CD4-positive, alpha-beta T cell (primary cell): ENCODE measurements around the gene RAB17. TPM values are rescaled to one million over a fixed set of nuclear protein-coding genes. Genes with fewer than 3 reads are reported as not detected.

ENCODE experiments used
- ATAC-seq: fragments of 200-7000 bp; cut with Tn5 transposase; one replicate; pipeline ENCODE4 v1.10.0; 2022; ENCODE audit warnings: mild to moderate bottlenecking; ENCODE audit not compliant: poor library complexity
- CTCF ChIA-PET: fragments of 350-600 bp; sonication (Branson Sonifier 250); formaldehyde crosslinking; loops from one replicate; lab custom pipeline; 2021; ENCODE audit warnings: antibody characterized with exemption, inconsistent platforms; lab: Charles Lee
- POLR2A ChIA-PET: fragments of 350-600 bp; sonication (Branson Sonifier 250); formaldehyde crosslinking; loops from one replicate; lab custom pipeline; 2021; ENCODE audit warnings: antibody characterized with exemption, inconsistent platforms; lab: Charles Lee
- DNase-seq, 14 experiments: peaks; one replicate each; pipeline ENCODE4 v3.0.0-alpha.2; 2013 to 2020; ENCODE audit warnings: mixed read lengths in 2 of 14
- H3K27ac ChIP-seq, 2 donors: one replicate each; pipeline versions ENCODE4 v1.5.1 to v1.7.0; 2013; ENCODE audit warnings: low read length in 2 of 2, low read depth in 1 of 2, mild to moderate bottlenecking in 1 of 2
- H3K27me3 ChIP-seq, 2 experiments: 1 replicate in 1 of 2; 2 replicates in 1 of 2; pipeline versions ENCODE4 v1.6.1 to v1.7.0; 2013; ENCODE audit warnings: low read length in 2 of 2, control low read depth in 1 of 2, mild to moderate bottlenecking in 1 of 2, moderate library complexity in 1 of 2; ENCODE audit not compliant: insufficient read depth in 2 of 2, control insufficient read depth in 1 of 2
- H3K36me3 ChIP-seq: one replicate; pipeline ENCODE4 v1.6.1; 2013; ENCODE audit warnings: low read length, control low read depth; ENCODE audit not compliant: insufficient read depth
- H3K4me1 ChIP-seq: one replicate; pipeline ENCODE4 v1.6.1; 2013; ENCODE audit warnings: low read length, control low read depth; ENCODE audit not compliant: insufficient read depth
- H3K4me3 ChIP-seq: one replicate; pipeline ENCODE4 v1.5.1; 2013; ENCODE audit warnings: mild to moderate bottlenecking, low read length, moderate library complexity
- H3K9me3 ChIP-seq, 2 experiments: 1 replicate in 1 of 2; 2 replicates in 1 of 2; pipeline versions ENCODE4 v1.6.1 to v1.7.0; 2013; ENCODE audit warnings: low read length in 2 of 2, mild to moderate bottlenecking in 2 of 2, control low read depth in 1 of 2, moderate library complexity in 1 of 2; ENCODE audit not compliant: control insufficient read depth in 1 of 2, insufficient read depth in 1 of 2
- H3K27ac Mint-ChIP-seq: one replicate; pipeline ENCODE4 v1.8.0; 2020; ENCODE audit warnings: mixed read lengths
- H3K27me3 Mint-ChIP-seq: one replicate; pipeline ENCODE4 v1.8.0; 2021; ENCODE audit warnings: mixed read lengths
- H3K36me3 Mint-ChIP-seq: one replicate; pipeline ENCODE4 v1.8.0; 2021; ENCODE audit warnings: low read depth, mixed read lengths
- H3K4me1 Mint-ChIP-seq: one replicate; pipeline ENCODE4 v1.8.0; 2021; ENCODE audit warnings: low read depth, mixed read lengths
- H3K4me3 Mint-ChIP-seq: one replicate; pipeline ENCODE4 v1.8.0; 2020; ENCODE audit warnings: mild to moderate bottlenecking, mixed read lengths
- H3K9me3 Mint-ChIP-seq: one replicate; pipeline ENCODE4 v1.8.0; 2020; ENCODE audit warnings: mixed read lengths
- intact Hi-C, 2 experiments: fragments of 100-400 bp; cut with DNase I in 1 of 2; cut with micrococcal nuclease in 1 of 2; formaldehyde crosslinking; loops; one replicate each; pipeline versions ENCODE4 v1.15.1 to v1.9.0; 2023 to 2025; cut with DNase I, micrococcal nuclease
- total RNA-seq, 174 experiments: library from RNA in 2 of 174; stranded (reverse) in 2 of 174; gene quantifications; one replicate each; pipeline ENCODE4 v1.2.3 and lab custom pipeline; 2021 to 2026
- TF ChIP-seq, protein P1 (sequence below): fragments of 200-600 bp; IDR thresholded peaks from one replicate; pipeline ENCODE4 v1.8.0; 2022; ENCODE audit warnings: antibody characterized with exemption, mild to moderate bottlenecking

RAB17 gene
- total RNA-seq, 2 experiments from 2014 or later, result not detected

DNA sequence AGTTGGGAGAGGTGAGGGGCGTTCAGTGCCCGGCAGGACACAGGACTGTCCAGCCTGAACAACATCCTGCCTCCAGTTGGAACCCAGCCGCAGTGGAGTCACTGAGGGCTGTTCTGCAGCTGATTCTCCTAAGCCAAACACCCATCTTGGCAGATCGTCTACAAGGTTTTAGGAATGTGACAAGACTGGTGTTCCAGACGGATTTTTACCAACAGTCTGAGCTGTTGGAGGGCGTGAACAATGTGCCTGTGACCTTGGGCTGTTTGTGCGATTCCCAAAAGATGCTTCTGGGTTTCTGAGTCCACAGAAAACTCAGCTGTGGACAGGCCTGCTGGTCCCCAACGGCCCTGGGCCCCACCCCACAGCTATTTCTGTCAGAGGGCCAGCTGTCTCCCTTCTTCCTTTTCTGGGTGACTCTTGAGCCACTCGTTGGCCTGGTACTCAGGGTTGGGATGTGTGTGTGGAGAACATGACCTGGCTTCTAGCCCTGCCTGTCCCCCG is 42.6 kb upstream of the RAB17 start:
- ChIA-PET CTCF (interaction anchor here (1.0 kb wide), 1 partner anchor 61 kb away, joined by 3 read pairs; no protein-coding TSS in a partner anchor), POLR2A (no interaction called here)
- no peak overlapping the region for H3K27ac Mint-ChIP-seq
- ATAC-seq (no peak), DNase-seq (peak in 2 of 14 experiments; percentile 0 to 20)
- H3K9me3 Mint-ChIP-seq, result peaks cover 2% of the 10 kb centered on the region
- Histone ChIP-seq H3K4me3 (no peak overlapping the region), H3K4me1 (peaks cover 10% of the 10 kb centered on the region), H3K36me3 (no peaks in the 10 kb centered on the region), H3K9me3 (peaks cover 0 to 3% of the 10 kb centered on the region in 2 experiments), H3K27me3 (peaks cover 6 to 9% of the 10 kb centered on the region in 2 experiments), H3K27ac (no peak overlapping the region)
- TF ChIP-seq, protein P1, sequence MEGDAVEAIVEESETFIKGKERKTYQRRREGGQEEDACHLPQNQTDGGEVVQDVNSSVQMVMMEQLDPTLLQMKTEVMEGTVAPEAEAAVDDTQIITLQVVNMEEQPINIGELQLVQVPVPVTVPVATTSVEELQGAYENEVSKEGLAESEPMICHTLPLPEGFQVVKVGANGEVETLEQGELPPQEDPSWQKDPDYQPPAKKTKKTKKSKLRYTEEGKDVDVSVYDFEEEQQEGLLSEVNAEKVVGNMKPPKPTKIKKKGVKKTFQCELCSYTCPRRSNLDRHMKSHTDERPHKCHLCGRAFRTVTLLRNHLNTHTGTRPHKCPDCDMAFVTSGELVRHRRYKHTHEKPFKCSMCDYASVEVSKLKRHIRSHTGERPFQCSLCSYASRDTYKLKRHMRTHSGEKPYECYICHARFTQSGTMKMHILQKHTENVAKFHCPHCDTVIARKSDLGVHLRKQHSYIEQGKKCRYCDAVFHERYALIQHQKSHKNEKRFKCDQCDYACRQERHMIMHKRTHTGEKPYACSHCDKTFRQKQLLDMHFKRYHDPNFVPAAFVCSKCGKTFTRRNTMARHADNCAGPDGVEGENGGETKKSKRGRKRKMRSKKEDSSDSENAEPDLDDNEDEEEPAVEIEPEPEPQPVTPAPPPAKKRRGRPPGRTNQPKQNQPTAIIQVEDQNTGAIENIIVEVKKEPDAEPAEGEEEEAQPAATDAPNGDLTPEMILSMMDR, result no peak
- H3K4me3 Mint-ChIP-seq, result no peak overlapping the region
- peaks cover 19% of the 10 kb centered on the region for H3K27me3 Mint-ChIP-seq
- no peaks in the 10 kb centered on the region for H3K36me3 Mint-ChIP-seq
- H3K4me1 Mint-ChIP-seq, result peaks cover 23% of the 10 kb centered on the region
- intact Hi-C loops, result no loop called here

DNA sequence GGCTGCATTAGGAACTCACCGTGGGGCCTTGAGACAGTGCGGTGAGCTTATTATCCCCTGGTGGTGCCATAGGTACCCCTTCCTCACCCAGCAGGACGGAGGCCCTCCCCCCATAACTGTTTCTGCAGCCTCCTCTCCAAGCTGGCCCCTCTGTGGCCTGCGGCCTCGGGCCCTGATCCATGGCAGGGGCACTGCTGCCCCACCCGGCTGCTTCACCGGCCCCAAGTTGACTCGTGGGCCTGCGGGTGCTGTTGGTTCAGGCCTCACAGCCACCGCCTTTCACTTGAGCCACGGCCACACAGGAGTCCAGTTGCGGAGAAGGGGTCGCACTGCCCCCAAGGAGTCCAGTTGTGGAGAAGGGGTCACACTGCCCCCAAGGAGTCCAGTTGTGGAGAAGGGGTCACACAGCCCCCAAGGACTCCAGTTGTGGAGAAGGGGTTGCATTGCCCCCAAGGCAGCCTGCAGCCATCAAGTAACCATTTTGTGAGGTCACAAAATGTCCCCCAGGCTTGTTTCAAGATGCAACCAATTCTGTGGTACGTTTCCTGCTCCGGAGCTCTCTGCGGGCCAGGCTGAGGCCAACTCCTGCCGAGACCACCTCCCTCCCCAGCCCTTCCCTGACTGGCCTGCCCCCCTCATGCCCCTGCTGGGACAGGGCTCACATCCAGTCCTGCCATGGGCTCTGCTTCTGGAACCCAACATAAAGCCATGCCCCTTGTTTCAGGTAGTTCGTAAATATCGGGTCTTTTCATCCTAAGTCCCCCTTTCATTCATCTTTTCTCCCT is 41.5 kb upstream of the RAB17 start:
- H3K27me3 Mint-ChIP-seq, result peaks cover 20% of the 10 kb centered on the region
- DNase-seq, result peak in 1 of 14 experiments; percentile 5

GRCh38 chr2:237631007-237631785 is 40.7 kb upstream of the RAB17 start:
- Mint-ChIP-seq H3K27ac (no peak overlapping the region), H3K36me3 (no peaks in the 10 kb centered on the region), H3K4me3 (no peak overlapping the region), H3K9me3 (peaks cover 2% of the 10 kb centered on the region), H3K4me1 (peaks cover 28% of the 10 kb centered on the region), H3K27me3 (peaks cover 20% of the 10 kb centered on the region)
- Histone ChIP-seq H3K4me1 (peaks cover 20% of the 10 kb centered on the region), H3K9me3 (no peaks in the 10 kb centered on the region), H3K27me3 (peaks cover 7 to 12% of the 10 kb centered on the region in 2 experiments), H3K36me3 (no peaks in the 10 kb centered on the region), H3K4me3 (no peak overlapping the region), H3K27ac (no peak overlapping the region)
- TF ChIP-seq, protein P1, result no peak
- ChIA-PET CTCF (no interaction called here), POLR2A (no interaction called here)
- no peak for ATAC-seq
- no peak for DNase-seq
- intact Hi-C loops, result no loop called here

More for the DNA sequence above, 41.5 kb upstream of the RAB17 start:
- Histone ChIP-seq H3K4me3 (no peak overlapping the region), H3K9me3 (peaks cover 0 to 3% of the 10 kb centered on the region in 2 experiments), H3K36me3 (no peaks in the 10 kb centered on the region), H3K27me3 (peaks cover 7 to 9% of the 10 kb centered on the region in 2 experiments), H3K27ac (no peak overlapping the region), H3K4me1 (peaks cover 14% of the 10 kb centered on the region)
- H3K4me3 Mint-ChIP-seq, result no peak overlapping the region
- ChIA-PET CTCF (no interaction called here), POLR2A (no interaction called here)
- peaks cover 27% of the 10 kb centered on the region for H3K4me1 Mint-ChIP-seq
- intact Hi-C loops, result no loop called here
- TF ChIP-seq, protein P1, result no peak
- no peak for ATAC-seq
- H3K9me3 Mint-ChIP-seq, result peaks cover 2% of the 10 kb centered on the region
- H3K27ac Mint-ChIP-seq, result no peak overlapping the region
- no peaks in the 10 kb centered on the region for H3K36me3 Mint-ChIP-seq
